ENCODE measurements around the gene LRRC36. TPM values are rescaled to one million over a fixed set of nuclear protein-coding genes. Genes with fewer than 3 reads are reported as not detected.

LRRC36 gene
- 0.32 TPM in 1 of 2 replicates, not detected in the other for total RNA-seq

GRCh38 chr16:67326472-67327309 lies at the start of gene LRRC36, which contains the start of gene KCTD19:
Gene LRRC36, plus strand, starts transcription at chr16:67326815. Its CDS starts 48 bp downstream, at chr16:67326863.
Gene KCTD19, minus strand, starts transcription at chr16:67326741. Its CDS starts 34 bp downstream, at chr16:67326707.

GRCh38 chr16:67279296-67280089 lies 47.1 kb upstream of the LRRC36 start, which contains the start of gene PLEKHG4:
Gene PLEKHG4, plus strand, starts transcription at chr16:67279532. Its CDS starts 513 bp downstream, at chr16:67280045.

GRCh38 chr16:67393111-67393787 lies 66.6 kb downstream of the LRRC36 start, which contains the start of gene TPPP3:
Gene TPPP3, minus strand, starts transcription at chr16:67393498. Its CDS starts 2,387 bp downstream, at chr16:67391111.

GRCh38 chr16:67415872-67416793 lies 89.5 kb downstream of the LRRC36 start, which contains the start of gene ZDHHC1:
Gene ZDHHC1, minus strand, starts transcription at chr16:67416477. Its CDS starts 8,702 bp downstream, at chr16:67407775.

GRCh38 chr16:67430977-67431774 lies 104.6 kb downstream of the LRRC36 start, which contains the start of gene HSD11B2:
Gene HSD11B2, plus strand, starts transcription at chr16:67431121. Its CDS starts 128 bp downstream, at chr16:67431249.

Other genes with a start within 250 kb of the LRRC36 start
- gene PHAF1, start 216.9 kb upstream of the LRRC36 start, total RNA-seq = 10.9 and 12.3 TPM in 2 replicates
- gene B3GNT9, start 175.8 kb upstream of the LRRC36 start, total RNA-seq = 30.4 and 30.6 TPM in 2 replicates
- gene TRADD, start 166.9 kb upstream of the LRRC36 start, total RNA-seq = 22.2 and 24.0 TPM in 2 replicates
- 13.1 and 14.2 TPM in 2 replicates for gene FBXL8, start 166.9 kb upstream of the LRRC36 start, total RNA-seq
- 29.5 and 58.1 TPM in 2 replicates for gene HSF4, start 162.1 kb upstream of the LRRC36 start, total RNA-seq
- 18.1 and 36.8 TPM in 2 replicates for gene NOL3, start 156.3 kb upstream of the LRRC36 start, total RNA-seq
- gene MATCAP1, start 142.9 kb upstream of the LRRC36 start, total RNA-seq = 27.7 and 30.4 TPM in 2 replicates
- gene EXOC3L1, start 136.7 kb upstream of the LRRC36 start, total RNA-seq = 0.16 and 0.34 TPM in 2 replicates
- gene E2F4, start 134.7 kb upstream of the LRRC36 start, total RNA-seq = 29.0 and 42.0 TPM in 2 replicates
- 0.26 and 0.32 TPM in 2 replicates for gene ELMO3, start 127.7 kb upstream of the LRRC36 start, total RNA-seq
- 35.1 and 36.9 TPM in 2 replicates for gene TMEM208, start 99.7 kb upstream of the LRRC36 start, total RNA-seq
- gene FHOD1, start 79.3 kb upstream of the LRRC36 start, total RNA-seq = 4.9 and 8.2 TPM in 2 replicates
- 1.1 and 2.2 TPM in 2 replicates for gene SLC9A5, start 77.8 kb upstream of the LRRC36 start, total RNA-seq
- 11.2 and 34.4 TPM in 2 replicates for gene PLEKHG4, start 47.3 kb upstream of the LRRC36 start, total RNA-seq
- not detected in 2 replicates for gene KCTD19, start 74 bp upstream of the LRRC36 start, total RNA-seq
- 2.0 and 8.4 TPM in 2 replicates for gene TPPP3, start 66.7 kb downstream of the LRRC36 start, total RNA-seq
- 5.3 and 5.7 TPM in 2 replicates for gene ZDHHC1, start 89.7 kb downstream of the LRRC36 start, total RNA-seq
- gene HSD11B2, start 104.3 kb downstream of the LRRC36 start, total RNA-seq = 0.60 TPM in 1 of 2 replicates, not detected in the other
- 105 and 129 TPM in 2 replicates for gene ATP6V0D1, start 154.3 kb downstream of the LRRC36 start, total RNA-seq
- gene AGRP, start 156.7 kb downstream of the LRRC36 start, total RNA-seq = not detected in 2 replicates
- gene RIPOR1, start 202.0 kb downstream of the LRRC36 start, total RNA-seq = 21.6 and 35.9 TPM in 2 replicates
- gene CTCF, start 235.7 kb downstream of the LRRC36 start, total RNA-seq = 14.0 and 16.4 TPM in 2 replicates

Data from bronchial smooth muscle cell (primary cell).